ENCODE results near the gene TPM3.

GRCh38 chr1:154166207-154166606, 25.7 kb downstream of the TPM3 start:
- TF ChIP-seq CTCF (IDR thresholded peaks at IDR 0.05): no peak
- no peak for TF ChIP-seq POLR2AphosphoS5 (IDR thresholded peaks at IDR 0.05)
- no peak for TF ChIP-seq POLR2A (IDR thresholded peaks at IDR 0.05)

Measured in breast epithelium (tissue), 3 donors.